Inflammatory macrophage treated with lipopolysaccharide for 4 hours (primary cell): Measurements from ENCODE around the gene LRCH3.
A peak's percentile ranks its signal among the peaks of the same experiment; 100 is the strongest.
"Not testable (repeated sequence)": the region's sequence is repeated elsewhere in the genome, so short reads cannot be mapped to it uniquely, and the experiment has no call there.

ENCODE experiments used
- DNase-seq: peaks from one replicate; pipeline ENCODE4 v3.0.0-alpha.2; 2020

The LRCH3 gene

GRCh38 chr3:197837282-197837681, 46.2 kb downstream of the LRCH3 start:
- DNase-seq: no peak

DNA sequence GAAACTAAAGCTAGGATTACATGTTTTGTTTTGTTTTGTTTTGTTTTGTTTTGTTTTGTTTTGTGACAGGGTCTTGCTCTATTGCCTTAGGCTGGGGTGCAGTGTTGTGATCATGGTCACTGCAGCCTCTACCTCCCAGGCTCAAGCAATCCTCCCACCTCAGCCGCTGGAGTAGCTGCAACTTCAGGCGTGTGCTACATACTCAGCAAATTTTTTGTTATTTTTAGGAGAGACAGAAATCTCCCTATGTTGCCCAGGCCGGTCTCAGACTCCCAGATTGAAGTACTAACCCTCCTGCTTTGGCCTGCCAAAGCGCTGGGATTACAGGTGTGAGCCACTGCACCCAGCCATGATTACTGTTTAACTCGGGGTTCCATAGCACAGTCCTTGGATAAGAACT, 50.7 kb downstream of the LRCH3 start:
- DNase-seq: no peak

- DNase-seq: no peak
Observed at GRCh38 chr3:197846491-197846890, 55.4 kb downstream of the LRCH3 start.

GRCh38 chr3:197847866-197848401, 56.9 kb downstream of the LRCH3 start:
- peak; percentile 87 for DNase-seq

DNA sequence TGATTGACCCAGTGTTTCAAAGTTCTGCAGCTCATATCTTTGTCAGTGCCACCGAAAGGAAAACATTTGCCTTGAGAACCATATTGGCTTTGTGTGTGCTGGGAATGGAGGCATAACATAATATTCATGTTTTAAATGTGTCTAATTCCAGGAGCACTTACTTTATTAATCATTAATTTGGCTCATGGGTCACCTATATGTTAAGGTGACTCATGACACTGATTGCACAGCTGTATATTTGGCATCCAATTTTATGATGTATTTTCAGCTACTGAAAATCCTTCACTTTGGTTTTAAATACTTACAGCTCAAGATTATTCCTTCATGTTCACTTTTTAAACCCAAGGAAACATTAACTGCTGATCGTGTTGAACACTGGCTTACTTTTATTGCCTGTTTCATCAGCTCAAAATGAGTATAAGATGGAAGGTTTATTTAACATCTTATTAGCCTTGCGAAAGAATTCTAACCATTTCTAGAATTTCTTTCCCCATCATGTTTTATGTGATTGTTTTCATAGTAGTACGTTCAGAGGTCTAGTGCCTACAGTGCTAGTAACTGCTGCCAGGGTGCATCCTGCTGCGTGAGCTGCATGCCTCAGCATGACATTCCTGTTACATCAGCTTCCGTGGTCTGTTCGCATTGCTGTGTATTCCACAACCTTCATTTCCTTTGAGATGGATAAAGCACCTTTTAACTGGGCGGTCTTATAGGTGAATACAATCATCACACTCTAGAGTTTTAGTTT, 63.7 kb downstream of the LRCH3 start:
- no peak for DNase-seq

- DNase-seq: no peak
Observed at GRCh38 chr3:197855571-197855970, 64.5 kb downstream of the LRCH3 start.

DNA sequence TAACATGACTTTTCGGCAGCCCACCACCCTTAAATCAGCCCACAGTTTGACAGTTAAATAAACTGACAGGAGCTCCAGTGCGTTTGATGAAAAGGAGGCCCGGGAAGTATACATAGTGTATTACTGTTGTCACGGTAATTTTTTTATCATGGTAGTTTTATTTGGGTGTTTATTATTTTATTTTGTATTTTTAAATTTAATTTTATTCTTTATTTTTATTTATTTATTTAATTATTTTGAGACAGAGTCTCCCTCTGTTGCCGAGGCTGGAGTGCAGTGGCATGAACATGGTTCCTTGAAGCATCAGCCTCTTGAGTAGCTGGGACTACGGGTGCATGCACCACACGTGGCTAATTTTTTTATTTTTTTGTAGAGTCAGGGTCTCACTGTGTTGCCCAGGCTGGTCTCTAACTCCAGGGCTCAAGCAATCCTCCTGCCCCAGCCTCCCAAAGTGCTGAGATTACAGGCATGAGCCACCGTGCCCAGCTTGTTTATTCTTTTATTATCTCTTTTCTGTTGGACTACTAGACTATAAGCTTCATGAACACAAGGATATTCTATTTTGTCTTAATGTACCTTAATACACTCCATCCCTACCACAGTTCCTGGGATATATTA, 65.3 kb downstream of the LRCH3 start:
- no peak for DNase-seq

DNA sequence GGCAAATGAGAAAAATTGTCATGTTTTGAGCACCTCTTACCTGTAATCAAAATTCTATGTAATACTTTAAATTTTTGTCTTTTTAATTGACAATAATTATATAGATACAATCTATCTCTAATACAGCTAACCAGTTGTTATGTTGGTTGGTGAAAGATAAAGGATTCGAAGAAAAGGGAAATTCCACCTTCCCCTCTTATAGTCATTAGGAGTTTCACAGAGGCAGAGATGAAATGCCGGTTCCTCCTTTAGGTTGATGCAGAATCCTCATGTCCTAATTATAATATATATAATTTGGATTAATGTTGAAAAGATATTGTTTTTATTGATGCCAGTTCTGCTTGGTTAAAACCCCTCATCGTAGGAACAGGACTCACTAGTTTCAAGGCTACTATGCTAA, 67.1 kb downstream of the LRCH3 start:
- peak; percentile 7 for DNase-seq

- no peak for DNase-seq
Observed at GRCh38 chr3:197858598-197858997, 67.5 kb downstream of the LRCH3 start.

DNA sequence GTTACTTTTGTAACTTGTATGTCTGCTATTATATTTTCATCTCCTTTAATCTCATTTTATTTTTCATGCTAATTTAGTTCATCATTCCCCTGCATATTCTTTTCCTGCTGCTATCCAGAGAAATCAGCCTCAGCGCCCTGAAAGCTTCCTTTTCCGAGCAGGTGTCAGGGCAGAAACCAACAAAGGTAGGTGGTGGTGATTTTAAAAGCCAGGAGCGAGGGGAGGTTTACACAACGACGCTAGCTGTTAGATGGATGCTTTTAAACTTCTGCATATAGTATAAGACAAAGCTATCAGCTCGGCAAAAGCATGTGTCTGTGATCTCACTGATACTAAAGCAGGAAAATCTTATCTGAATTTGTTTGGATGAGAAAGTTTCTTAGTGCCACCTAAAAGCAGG, 75.0 kb downstream of the LRCH3 start:
- no peak for DNase-seq

DNA sequence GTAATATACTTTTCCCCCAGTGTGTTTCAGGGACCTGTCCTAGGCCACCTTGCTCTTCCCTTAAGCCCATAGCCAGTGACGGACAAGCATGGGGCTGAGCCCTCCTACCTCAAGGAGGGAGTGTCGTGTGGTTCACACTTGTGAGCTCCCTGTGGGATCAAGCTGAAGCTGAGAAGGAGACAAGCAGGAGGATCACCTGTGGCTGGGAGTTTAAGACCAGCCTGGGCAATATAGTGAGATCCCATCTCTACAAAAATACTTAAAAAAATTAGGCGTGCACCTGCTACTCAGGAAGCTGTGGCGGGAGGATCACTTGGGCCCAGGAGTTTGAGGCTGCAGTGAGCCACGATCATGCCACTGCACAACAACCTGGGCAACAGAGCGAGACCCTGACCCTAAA, 82.3 kb downstream of the LRCH3 start:
- no peak for DNase-seq

DNA sequence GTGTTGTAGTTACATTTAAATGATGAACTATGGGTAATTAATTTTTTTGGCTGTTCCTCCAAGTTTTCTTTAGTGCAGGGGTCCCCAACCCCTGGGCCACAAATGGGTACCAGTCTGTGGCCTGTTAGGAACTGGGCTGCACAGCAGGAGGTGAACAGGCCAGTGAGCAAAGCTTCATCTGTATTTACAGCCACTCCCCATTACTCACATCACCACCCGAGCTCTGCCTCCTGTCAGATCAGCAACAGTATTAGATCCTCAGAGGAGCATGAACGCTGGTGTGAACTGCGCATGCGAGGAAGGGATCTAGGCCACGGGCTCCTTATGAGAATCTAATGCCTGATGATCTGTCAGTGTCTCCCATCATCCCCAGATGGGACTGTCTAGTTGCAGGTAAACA, 83.0 kb downstream of the LRCH3 start:
- DNase-seq: no peak

GRCh38 chr3:197874653-197875052, 83.6 kb downstream of the LRCH3 start:
- DNase-seq: no peak

DNA sequence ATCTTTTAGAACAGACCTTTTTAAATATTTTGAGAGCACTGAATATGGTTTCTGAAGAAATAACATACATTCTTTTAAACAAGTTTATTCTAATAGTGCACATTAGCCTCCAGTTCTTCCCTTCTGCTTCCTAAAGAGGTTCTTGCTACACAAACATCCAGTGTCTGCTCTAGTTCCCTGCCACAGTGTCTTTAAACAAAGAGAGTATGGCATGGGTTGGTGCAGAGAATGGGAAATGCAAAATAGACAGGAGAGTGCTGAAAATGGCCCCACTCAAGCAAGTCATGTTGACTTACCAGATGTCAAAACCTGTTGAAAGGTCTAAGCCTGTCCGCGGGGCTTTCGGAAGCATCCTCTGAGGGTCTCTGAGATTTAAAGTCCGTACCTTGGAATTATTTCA, 86.8 kb downstream of the LRCH3 start:
- no peak for DNase-seq

- DNase-seq: peak; percentile 97
Observed at GRCh38 chr3:197878427-197878826, 87.4 kb downstream of the LRCH3 start.

DNA sequence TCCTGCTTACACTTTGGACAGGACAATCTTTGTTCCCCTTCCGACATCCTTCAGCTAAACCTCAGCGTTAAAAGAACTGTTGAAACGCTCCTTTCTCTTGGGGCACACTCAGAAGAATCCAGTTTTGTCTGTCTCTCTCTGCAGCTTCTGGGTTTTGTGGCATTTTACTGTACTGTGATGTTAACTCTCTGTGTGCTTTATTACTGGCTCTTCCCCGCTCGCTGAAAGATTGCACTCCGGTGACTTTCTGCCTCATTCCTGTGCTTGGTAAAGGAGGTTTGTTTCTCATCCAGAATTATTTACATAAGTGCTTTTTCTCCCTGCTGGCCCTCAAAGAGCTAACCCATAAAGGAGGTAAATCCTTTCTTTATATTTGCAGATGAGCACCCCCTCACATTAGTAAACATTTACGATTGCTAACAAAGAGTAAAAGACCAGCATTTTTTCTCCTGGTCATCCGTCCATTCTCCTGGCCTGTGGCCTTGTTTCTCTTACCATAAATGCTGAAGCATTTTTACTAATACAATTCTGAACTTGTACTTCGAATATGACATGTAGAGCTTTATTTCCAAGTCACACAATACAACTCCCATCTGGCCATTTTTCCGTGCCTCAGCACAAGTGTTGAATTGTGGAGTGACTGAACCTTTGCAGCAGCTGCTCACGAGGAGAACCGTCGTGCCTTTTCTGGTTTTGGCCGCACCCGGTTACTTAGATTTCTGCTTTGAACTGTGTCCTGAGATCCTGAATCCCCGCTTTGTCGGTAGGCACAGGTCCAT, 89.6 kb downstream of the LRCH3 start:
- no peak for DNase-seq

- no peak for DNase-seq
Observed at GRCh38 chr3:197881270-197881969, 90.4 kb downstream of the LRCH3 start.

DNA sequence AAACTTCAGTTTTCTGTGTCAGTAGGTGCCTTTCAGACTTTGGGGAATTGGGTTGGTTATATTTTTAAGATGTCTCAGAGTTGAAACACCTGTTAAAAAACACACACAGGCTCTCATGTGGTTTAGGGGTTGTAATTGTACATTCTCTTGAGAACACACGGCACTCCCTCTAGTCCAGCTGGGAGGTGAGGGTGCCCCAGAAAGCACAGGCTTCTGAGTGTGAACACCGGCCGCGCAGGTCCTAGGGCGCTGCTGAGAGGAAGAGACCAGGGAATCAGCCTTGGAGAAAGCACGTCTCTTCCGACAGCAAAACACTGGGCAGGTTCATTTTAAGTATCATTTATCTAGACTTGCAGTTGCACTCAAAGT, 90.9 kb downstream of the LRCH3 start:
- no peak for DNase-seq

DNA sequence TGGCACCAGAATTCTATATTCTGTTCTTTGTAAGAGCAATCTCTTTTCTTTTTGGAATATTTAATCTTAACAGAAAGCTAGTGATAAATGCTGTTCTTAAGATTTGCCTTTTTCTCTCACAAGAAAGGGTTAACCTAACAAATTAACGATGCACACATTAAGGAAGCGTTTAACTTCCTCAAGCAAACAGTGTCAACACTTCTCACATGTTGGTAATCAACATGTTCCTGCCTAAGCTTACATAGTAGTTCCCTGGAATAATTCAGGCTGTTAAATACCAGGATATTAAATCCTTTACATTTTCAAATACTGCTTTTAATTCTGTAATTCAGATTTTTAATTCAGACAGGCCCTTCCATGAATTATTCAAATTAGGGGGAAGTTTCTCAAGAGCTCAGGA, 91.5 kb downstream of the LRCH3 start:
- DNase-seq: peak; percentile 59

DNA sequence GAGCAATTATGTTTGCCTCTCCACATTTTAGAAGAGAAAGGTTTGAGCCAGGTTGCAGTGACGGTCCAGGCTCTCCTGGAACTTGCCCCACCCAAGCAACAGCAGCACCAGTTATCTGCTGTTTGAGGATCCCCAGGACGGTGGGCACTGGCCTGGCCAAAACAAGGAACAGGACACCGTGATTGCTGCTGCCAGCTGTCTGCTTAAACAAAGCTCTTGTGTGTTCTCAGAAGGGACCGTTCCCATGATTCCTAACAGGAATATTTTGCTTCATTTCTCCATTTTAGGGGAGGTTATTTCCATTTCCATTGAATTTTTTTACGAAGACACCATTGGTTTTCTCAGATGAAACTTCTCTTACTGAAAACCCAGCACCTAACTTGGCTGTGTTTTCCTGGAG, 92.5 kb downstream of the LRCH3 start:
- DNase-seq: no peak

DNA sequence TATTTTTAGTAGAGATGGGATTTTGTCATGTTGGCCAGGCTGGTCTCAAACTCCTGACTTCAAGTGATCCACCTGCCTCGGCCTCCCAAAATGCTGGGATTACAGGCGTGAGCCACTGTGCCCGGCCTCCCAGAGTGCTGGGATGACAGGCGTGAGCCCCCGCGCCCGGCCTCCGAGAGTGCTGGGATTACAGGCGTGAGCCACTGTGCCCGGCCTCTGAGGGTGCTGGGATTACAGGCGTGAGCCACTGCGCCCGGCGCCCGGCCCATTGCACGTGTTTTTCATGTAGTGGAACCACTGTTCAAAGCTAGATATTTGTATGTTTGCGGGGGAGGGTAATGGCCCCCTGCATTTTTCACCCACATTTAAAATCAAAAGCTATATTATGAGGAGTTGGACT, 93.3 kb downstream of the LRCH3 start:
- DNase-seq: not testable (repeated sequence)

DNA sequence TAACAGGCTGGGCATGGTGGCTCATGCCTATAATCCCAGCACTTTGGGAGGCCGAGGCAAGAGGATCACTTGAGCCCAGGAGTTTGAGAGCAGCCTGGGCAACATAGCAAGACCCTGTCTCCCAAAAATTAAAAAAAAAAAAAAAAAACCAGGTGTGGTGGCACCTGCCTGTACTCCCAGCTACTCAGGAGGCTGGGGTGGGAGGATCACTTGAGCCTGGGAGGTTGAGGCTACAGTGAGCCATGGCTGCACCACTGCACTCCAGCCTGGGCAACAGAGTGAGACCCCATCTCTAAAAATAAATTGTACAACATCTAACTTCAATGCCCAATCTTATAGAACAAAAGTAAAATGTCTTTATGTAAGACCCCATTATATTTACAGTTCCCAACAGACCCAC, 95.0 kb downstream of the LRCH3 start:
- DNase-seq: not testable (repeated sequence)

- not testable (repeated sequence) for DNase-seq
Observed at GRCh38 chr3:197887430-197888053, 96.5 kb downstream of the LRCH3 start.
